Stimulated activated CD8-positive, alpha-beta memory T cell treated with anti-CD3 and anti-CD28 coated beads, Interleukin-7, amount 100 ng/mL, for 1 hour (primary cell): ENCODE measurements around the gene SEMA5A.

Experiments used
- DNase-seq, 2 donors: peaks; one replicate each; pipeline ENCODE4 v3.0.0-alpha.2; 2020; ENCODE audit warnings: low read depth in 2 of 2

SEMA5A gene

GRCh38 chr5:9335269-9335668, 210.6 kb downstream of the SEMA5A start:
- DNase-seq: no peak

DNA sequence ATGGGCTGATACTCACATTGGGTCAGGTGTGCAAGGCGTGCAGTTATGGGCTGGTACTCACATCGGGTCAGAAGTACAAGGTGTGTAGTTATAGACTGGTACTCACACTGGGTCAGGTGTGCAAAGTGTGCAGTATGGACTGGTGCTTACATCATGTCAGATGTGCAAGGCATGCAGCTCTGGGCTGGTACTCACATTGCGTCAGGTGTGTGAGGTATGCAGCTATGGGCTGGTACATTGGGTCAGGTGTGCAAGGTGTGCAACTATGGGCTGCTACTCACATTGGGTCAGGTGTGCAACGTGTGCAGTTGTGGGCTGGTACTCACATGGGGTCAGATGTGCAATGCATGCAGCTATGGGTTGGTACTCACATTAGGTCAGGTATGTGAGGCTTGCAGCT, 213.8 kb downstream of the SEMA5A start:
- no peak for DNase-seq

DNA sequence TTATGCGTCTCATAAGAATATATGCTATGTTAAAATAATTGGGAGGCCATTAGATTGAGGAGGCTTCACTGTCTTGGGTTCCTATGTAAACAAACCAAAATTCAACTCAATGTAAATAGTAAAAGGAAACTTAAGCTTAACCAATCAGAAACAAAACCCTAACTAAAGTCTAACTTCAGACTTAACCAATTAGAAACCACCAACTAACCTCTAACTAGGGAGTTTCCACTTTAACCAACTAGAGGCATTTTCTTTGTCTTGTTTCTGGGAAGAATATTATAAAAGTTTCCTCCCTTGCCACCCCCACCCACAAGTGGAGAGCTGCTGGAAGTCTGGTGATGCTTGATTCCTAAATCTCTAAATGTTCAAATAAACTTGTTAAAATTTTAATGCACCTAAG, 214.5 kb downstream of the SEMA5A start:
- DNase-seq: no peak

- DNase-seq: no peak
Measured at GRCh38 chr5:9329125-9329524, 216.8 kb downstream of the SEMA5A start.

DNA sequence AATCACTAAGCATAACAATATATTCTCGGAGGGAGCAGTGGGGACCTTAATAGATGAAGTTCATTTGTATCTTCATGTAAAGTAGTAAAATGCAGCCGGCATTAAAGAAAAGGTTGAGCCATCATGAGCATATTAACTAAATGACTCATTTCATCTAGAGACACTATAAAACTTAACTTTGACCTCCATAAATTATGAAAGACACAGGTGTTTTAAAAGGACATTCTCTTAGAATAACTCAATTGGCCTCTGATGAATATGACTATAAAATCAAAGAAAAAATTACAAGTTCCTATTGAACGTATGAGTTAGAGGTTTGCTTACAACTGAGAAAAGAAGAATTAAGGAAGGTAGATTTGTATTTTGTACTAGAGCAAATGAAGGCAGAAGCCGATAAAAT, 220.3 kb downstream of the SEMA5A start:
- DNase-seq: no peak

- no peak for DNase-seq
Measured at GRCh38 chr5:9324348-9325077, 221.4 kb downstream of the SEMA5A start.

GRCh38 chr5:9320652-9321051, 225.2 kb downstream of the SEMA5A start:
- DNase-seq: no peak

GRCh38 chr5:9318031-9318430, 227.8 kb downstream of the SEMA5A start:
- no peak for DNase-seq

DNA sequence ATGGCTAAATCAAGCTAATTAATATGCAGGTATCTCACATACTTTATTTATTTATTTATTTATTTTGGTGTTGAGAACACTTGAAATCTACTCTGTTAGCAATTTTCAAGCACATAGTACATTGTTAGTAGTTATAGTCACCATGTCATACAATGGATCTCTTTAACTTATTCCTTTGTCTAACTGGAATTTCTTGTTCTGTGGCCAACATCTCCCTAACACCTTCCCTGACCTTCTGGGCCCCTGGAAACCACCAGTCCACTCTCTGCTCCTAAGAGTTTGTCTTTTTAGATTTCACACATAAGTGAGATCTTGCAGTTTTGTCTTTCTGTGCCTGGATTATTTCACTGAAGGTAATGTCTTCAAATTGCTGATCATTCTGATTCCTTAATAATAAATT, 229.1 kb downstream of the SEMA5A start:
- no peak for DNase-seq

DNA sequence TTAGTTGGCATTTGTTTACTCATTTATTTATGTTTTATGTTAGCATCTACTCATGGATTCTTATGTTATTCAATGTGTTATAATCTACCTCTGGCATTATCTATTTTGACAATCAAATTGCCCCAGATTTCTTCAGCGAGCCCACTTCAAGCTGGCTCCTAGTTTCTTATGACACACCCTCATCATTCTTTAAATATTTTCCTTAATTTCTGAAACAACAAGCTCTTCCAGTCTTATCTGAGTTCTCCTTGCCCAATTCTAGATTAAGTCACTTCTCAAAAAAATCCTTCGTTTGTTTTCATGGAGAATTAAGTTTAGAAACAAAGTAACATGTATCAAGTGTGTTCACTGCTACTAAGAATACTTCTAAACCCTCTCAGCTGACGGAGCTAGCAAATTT, 229.8 kb downstream of the SEMA5A start:
- DNase-seq: no peak

DNA sequence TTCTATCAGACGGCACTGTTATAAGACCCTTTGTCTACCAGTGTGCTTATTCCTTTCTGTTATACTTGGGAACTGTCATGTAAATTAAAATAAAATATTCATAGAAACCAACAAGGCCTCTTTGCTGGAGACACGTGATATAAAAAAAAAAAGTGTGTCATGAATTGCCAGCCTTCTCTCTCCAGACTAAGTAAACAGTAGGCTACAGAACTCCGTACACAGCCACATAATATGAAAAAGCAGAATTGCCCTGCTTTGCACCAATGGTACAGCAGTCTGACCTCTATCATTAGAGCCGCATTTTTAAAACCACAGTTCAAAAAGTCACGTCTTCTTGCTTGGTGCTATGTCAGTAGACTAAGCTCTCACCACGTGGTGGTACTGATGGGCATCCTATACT, 231.3 kb downstream of the SEMA5A start:
- no peak for DNase-seq

- DNase-seq: no peak
Measured at GRCh38 chr5:9313751-9314150, 232.1 kb downstream of the SEMA5A start.

DNA sequence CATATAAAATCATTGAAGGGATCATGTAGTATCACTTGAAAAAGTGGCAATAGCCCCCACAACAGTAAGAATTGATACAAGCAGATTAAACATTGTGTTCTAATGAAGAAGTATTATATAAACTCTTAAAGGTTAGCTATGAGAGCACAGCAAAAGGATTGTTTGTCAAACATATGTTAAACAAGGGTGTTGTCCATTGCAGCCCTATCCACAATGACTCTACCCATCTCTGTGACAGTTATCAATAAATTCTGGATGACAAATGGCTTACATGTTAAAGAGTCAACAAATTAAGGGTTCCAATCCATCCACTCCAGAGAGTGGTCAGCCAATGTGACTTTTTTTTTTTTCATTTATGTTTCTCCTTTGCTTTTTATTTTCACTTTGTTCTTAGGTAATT, 238.7 kb downstream of the SEMA5A start:
- no peak for DNase-seq

DNA sequence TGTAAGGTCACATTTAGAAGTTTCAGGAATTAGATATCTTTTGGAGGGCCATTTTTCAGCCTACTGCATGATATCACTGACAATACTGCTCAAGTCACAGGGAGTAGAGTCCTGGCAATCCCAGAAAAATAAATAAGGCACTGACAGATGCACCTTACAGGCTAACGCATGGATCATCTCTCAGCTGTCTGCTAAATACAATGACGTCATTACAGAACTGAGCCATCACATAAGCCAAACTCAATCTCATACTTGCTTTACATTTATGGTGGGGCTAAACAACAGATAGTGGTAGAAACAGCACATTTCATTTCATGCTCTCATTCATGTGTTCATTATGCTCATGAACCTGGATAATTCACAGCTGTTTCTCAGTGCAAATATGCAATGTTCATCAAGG, 243.7 kb downstream of the SEMA5A start:
- DNase-seq: no peak

GRCh38 chr5:9301200-9301599, 244.7 kb downstream of the SEMA5A start:
- DNase-seq: no peak

GRCh38 chr5:9297134-9297533, 248.7 kb downstream of the SEMA5A start:
- DNase-seq: no peak

GRCh38 chr5:9295466-9295801, 250.4 kb downstream of the SEMA5A start:
- DNase-seq: no peak

DNA sequence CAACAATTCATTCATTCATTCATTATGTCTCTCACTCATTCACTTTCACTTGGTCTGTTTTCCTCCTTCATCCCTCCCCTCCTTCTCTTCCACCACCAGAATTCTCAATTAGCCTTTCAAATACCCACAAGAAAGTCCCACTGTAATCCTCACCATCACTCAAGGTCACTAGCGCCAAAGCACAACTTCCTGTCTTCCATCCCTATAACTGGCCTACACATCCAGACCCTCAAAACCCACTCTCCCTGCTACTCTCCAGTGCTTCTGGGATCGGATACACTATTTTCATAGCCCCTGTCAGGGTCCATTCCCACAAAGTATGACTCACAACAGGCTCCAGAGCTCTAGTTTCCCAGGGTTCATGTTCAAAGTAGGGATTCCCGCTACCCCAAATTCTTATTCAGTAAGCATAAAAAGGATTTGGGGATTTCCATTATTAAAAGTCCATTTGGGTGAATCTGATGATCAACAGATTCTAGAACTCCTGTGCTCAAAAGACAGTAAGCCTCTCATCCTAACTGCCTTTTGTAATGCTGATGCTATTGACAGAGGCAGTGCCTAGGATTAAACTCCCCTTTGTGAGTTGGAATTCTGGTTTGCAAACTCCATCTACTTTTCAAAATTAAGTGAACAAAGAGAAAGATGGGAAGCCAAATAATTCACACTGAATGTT, 250.9 kb downstream of the SEMA5A start:
- DNase-seq: no peak

DNA sequence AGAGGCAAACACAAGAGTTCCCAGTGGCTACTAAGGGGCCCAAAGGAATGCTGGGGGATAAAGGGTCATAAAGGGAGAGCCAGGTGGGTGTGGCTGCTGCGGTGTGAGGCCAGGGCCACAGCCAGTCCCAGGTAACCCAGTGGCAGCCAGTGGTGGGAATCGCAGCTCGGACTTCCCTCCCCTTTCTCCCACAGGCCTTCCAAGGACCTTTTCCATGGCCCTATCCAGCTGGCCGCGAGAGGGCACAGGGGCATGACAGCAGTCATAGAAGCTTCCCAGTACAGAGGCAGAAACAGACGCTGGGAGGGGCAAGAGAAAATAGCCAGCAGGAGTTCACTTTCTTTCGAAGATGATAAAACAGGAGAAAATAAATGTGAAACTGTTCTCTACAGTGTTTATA, 257.6 kb downstream of the SEMA5A start:
- no peak for DNase-seq

DNA sequence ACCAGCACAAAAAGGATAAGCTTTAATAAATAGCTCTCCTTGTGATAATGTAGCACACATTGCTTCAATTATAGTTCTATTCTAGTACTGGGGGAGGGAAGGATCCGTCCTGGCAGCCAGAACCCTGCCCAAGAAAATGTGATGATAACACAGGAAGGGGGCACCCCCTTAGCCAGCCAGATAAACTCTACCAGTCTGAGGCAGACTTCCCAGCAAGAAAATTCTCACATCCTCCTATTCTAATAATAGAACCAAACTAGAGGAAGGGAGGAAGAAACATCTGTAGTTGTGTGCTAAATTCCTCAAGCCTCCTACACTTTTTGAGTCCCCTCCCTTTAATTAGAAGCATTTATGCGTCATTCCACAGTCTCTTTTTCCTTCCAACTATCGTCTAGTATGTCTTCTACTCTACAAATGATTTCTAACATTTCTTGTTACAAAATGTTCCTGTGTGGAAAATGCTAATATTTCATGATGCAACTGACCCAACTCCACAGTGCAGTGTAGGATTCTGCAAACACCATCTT, 261.0 kb downstream of the SEMA5A start:
- no peak for DNase-seq

DNA sequence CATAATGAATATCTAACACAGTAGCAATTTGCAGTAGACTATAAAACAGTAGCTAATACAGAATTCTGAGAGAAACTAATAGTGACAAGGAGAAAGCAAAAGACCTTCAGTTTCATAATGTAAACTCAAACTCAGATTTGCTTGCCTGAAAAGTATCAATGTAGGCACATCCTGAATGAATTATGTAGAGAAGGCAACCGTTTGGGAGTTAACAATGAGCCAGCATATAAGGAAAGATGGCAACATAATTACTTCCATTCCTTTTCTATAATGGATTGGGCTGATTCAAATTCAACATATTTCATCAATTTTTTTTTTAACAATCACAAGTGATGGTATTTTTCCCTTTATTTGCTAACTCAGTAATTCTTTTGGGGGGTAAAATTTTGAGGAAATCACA, 261.6 kb downstream of the SEMA5A start:
- DNase-seq: no peak

DNA sequence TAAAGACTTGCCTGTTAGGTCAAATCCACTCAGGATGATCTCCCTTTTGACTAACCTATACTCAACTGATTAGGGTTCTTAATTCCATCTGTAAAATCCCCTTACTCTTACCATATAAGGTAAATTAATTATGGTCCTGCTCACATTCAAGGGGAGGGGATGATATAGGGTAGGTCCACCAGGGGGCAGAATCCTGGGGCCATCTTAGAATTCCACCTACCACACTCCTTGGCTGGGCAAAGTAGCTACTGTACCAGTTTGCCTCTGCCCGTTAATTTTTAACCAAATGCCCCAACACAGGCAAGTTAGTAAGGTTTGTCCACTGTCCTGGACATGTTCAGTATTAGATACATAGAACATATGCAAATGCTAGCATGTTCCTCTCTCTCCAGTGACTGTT, 262.4 kb downstream of the SEMA5A start:
- DNase-seq: no peak

GRCh38 chr5:9283021-9283420, 262.9 kb downstream of the SEMA5A start:
- no peak for DNase-seq

GRCh38 chr5:9282211-9282610, 263.7 kb downstream of the SEMA5A start:
- DNase-seq: no peak
